HCT116 (cell line): ENCODE measurements around the gene HEXD.

Source experiments
- CTCF ChIP-seq, 3 experiments: fragments of 200-600 bp in 1 of 3; sonication (generic) in 1 of 3; IDR thresholded peaks in 2 of 3; conservative IDR thresholded peaks in 1 of 3; 2 replicates each; pipeline ENCODE4 v1.5.1; 2012 to 2017; ENCODE audit warnings: low read depth in 2 of 3, low read length in 2 of 3, antibody characterized with exemption in 1 of 3, borderline replicate concordance in 1 of 3, control low read depth in 1 of 3, mild to moderate bottlenecking in 1 of 3, mixed read lengths in 1 of 3, mixed run types in 1 of 3, moderate library complexity in 1 of 3; ENCODE audit not compliant: insufficient read depth in 1 of 3
- EZH2 ChIP-seq: fragments of 200-600 bp; sonication (generic); IDR thresholded peaks from 2 replicates; pipeline ENCODE4 v1.6.1; 2017; ENCODE audit warnings: antibody characterized with exemption, mixed run types
- POLR2A ChIP-seq: IDR thresholded peaks from 2 replicates; pipeline ENCODE4 v1.7.0; 2011; ENCODE audit warnings: borderline replicate concordance; ENCODE audit not compliant: insufficient read depth, insufficient read length; ENCODE audit errors: extremely low read depth
- POLR2AphosphoS5 ChIP-seq: IDR thresholded peaks from 2 replicates; pipeline ENCODE4 v1.6.1; 2011; ENCODE audit warnings: mild to moderate bottlenecking, low read depth, low read length, moderate library complexity
- RAD21 ChIP-seq: IDR thresholded peaks from 2 replicates; pipeline ENCODE4 v1.6.1; 2012; ENCODE audit warnings: low read depth, mild to moderate bottlenecking
- REST ChIP-seq: IDR thresholded peaks from 2 replicates; pipeline ENCODE4 v1.6.1; 2012; ENCODE audit warnings: low read depth

- TF ChIP-seq CTCF (IDR thresholded peaks at IDR 0.05 in 2 of 3, conservative IDR thresholded peaks at IDR 0.05 in 1 of 3; ENCODE audit: borderline replicate concordance in 1 of 3, insufficient read depth in 1 of 3, low read depth in 2 of 3, low read length in 2 of 3) (no peak), POLR2AphosphoS5 (no peak), EZH2 (no peak), POLR2A (no peak), RAD21 (no peak), REST (no peak)
Measured at GRCh38 chr17:82373731-82374625, 44.2 kb upstream of the HEXD start.
